HG03025 (cell line): ENCODE measurements around the gene NOSIP.

ENCODE experiments used
- ATAC-seq: cut with Tn5 transposase; IDR thresholded peaks from one replicate; pipeline ENCODE4 v1.9.1; 2021; ENCODE audit warnings: mild to moderate bottlenecking, moderate library complexity; ENCODE audit not compliant: unreplicated experiment, low FRiP score

The NOSIP gene

DNA sequence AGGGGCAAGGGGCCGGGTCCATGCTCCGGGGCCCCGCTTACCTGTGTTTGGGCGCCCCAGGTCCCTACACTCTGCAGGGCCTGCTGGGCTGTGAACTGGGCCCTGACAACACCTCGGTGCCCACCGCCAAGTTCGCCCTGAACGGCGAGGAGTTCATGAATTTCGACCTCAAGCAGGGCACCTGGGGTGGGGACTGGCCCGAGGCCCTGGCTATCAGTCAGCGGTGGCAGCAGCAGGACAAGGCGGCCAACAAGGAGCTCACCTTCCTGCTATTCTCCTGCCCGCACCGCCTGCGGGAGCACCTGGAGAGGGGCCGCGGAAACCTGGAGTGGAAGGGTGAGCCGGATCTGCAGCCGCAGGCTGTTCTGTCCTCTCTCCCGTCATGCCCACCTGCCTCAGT lies 66.2 kb downstream of the NOSIP start:
- no peak for ATAC-seq

DNA sequence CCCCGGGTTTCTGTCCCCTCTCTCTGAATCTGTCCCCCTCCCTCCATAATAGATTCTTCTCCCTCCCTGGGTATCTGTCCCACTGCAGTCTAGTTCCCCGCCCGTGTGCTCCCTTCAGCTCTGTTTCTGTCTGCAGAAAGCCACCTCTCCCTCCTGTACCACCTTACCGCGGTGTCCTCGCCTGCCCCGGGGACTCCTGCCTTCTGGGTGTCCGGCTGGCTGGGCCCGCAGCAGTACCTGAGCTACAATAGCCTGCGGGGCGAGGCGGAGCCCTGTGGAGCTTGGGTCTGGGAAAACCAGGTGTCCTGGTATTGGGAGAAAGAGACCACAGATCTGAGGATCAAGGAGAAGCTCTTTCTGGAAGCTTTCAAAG lies 66.6 kb downstream of the NOSIP start:
- no peak for ATAC-seq

DNA sequence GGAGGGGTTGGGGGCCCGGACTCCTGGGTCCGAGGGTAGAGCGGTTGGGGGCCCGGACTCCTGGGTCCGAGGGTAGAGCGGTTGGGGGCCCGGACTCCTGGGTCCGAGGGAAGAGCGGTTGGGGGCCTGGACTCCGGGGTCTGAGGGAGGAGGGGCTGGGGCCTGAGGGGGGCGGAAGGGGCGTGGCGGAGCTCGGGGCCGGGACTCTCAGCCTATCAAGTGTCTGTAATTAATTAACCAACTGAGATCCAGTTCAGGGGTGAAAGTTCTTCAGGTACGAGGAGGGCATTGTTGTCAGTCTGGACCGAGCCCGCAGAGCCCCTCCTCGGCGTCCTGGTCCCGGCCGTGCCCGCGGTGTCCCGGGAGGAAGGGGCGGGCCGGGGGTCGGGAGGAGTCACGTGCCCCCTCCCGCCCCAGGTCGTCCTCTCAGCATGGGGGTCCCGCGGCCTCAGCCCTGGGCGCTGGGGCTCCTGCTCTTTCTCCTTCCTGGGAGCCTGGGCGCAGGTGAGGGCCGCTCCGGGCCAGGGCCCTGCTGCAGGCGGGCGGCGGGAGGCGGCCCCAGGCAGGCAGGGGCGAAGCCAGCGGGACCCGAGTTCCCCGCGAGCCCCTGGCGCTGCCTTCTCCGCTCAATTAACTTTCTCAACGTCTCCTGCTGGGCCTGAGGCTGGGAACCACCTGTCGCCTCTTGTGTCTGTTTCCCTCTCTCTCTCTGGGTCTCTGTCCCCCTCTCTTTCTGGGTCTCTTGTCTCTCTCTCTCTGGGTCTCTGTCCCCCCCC lies 67.2 kb downstream of the NOSIP start:
- no peak for ATAC-seq

DNA sequence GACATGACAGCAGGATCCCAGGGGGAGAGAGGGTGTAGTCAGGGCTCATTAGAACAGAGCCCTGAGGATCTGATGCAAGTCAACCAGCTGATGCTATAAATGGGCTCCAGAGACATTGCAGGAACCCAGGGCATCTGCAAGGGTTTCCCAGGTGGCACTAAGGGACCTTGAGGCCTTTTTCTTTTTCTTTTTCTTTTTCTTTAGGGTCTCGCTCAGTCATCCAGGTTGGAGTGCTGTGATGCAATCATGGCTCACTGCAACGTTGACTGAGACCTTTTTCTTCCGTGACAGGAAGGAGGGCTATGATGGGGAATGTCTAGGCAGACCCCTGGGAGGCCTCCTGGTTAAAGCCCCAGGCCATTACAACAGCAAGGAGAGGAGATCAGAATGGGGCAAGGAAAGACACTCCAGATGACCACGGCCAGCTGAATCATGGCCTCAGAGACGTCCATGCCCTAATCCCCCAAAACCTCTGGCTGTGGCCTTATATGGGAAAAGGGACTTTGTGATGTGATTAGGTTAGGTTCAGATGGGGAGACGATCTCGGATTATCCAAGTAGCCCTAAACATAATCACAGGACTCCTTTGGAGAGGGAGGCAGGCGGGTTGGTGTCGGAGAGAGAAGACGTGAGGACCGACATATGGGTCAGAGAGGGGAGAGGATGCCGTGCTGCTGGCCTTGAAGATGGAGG lies 72.4 kb downstream of the NOSIP start:
- no peak for ATAC-seq

DNA sequence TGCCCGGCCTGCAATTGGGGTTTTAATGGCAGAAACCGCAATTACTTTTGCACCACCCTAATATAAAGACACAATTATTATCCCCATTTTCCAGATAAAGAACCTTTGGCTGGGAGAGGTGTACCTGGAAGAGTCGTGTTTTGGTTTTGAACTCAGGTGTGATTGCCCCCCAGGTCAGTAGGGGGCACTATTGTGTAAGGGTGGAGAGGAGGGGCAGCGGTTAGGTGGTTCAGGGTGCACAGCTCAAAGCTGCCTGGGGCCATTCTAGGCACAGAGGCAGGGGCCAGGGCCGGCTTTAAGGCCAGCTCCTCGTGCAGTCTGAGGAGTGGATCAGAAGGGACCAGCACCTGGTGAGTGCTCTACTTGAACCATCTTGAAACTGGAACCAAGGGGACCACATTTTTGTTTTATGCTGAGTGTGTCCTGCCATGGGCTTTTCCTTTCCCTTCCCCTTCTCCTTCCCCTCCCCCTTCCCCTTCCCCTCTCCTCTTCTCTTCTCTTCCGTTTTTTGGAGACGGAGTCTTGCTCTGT lies 73.7 kb downstream of the NOSIP start:
- no peak for ATAC-seq
